ENCODE results near the gene MIEF1. TPM values are rescaled to one million over a fixed set of nuclear protein-coding genes. Genes with fewer than 3 reads are reported as not detected.

The MIEF1 gene
- 10.4 TPM for total RNA-seq

DNA sequence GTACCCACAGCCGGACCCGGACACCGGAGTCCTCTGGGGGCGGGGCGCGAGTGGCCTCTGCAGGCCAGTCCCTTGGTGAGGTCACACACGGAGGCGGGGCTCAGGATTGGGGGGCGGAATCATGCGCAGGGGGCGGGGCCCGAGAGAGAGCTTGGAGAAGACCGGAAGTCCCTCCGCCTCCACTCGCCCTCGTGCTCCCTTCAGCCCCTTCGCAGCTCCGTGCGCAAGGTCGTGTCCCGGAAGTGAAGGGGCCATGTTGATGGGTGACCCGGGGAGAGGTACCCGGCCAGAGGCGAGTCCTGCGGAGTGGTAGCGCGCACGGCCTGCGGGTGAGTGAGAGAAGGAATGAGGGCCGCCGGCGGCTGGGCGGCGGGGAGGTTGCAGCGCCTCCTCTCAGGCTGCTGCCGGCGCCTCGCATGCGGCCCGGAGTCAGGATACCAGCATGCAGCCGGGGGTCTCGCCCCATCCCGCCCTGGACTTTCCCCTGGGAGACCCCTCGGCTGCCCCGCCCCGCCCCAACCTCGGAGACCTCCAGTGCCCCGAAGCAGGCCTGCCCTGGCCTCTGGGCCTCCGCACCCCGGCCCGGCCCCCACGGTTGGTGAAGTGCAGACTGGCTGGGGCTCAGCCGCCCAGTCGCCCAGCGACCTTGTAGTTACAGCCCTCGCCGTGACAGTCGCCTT is at the start of gene MIEF1:
Gene MIEF1, plus strand, starts transcription at position 182 of the 680 bp plus-strand sequence. CDS start 9,005 bp downstream, outside the sequence.
- H3K27me3 ChIP-seq (ENCODE audit: control insufficient read depth in 3 of 3, insufficient read depth in 3 of 3, low read length in 3 of 3) = no peaks in the 10 kb centered on the region
- peaks cover 29 to 33% (median 32%) of the 10 kb centered on the region in 3 donors for H3K36me3 ChIP-seq (ENCODE audit: control insufficient read depth in 3 of 3, insufficient read depth in 3 of 3, low read length in 3 of 3)
- H3K9me3 ChIP-seq (ENCODE audit: control insufficient read depth in 3 of 3, low read length in 3 of 3) = no peaks in the 10 kb centered on the region
- peak within 1 kb of the TSS; percentile 90 to 91 (median 91) for H3K9ac ChIP-seq (ENCODE audit: low read depth in 1 of 3, low read length in 3 of 3)
- H3K4me3 ChIP-seq (ENCODE audit: low read length in 3 of 3) = peak within 1 kb of the TSS; percentile 91 to 94 (median 92)
- peaks cover 28 to 38% (median 37%) of the 10 kb centered on the region in 3 donors for H3K4me1 ChIP-seq (ENCODE audit: control insufficient read depth in 3 of 3, insufficient read depth in 3 of 3, low read length in 3 of 3)
- peak within 1 kb of the TSS; percentile 94 for H3K27ac ChIP-seq (ENCODE audit: low read depth, low read length)

DNA sequence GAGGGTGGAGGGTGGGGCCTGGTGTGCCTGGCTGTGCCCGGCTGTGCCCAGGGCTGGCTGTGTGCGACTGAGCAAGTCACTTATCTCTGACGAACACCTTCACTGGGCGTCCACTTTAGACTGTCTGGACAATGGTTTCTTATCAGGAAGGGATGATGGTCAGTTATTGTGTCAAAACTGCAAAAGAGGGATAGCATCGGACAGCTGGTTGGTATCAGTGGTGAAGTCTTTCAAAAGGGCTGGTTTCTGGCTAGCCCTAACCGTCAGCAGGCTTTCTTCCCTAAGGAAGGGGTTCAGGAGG is 49.4 kb upstream of the MIEF1 start:
- no peaks in the 10 kb centered on the region for H3K9me3 ChIP-seq (ENCODE audit: control insufficient read depth in 3 of 3, low read length in 3 of 3)
- H3K4me3 ChIP-seq (ENCODE audit: low read length in 3 of 3) = no peak overlapping the region
- no peaks in the 10 kb centered on the region for H3K36me3 ChIP-seq (ENCODE audit: control insufficient read depth in 3 of 3, insufficient read depth in 3 of 3, low read length in 3 of 3)
- no peak overlapping the region for H3K9ac ChIP-seq (ENCODE audit: low read depth in 1 of 3, low read length in 3 of 3)
- no peak overlapping the region for H3K27ac ChIP-seq (ENCODE audit: low read depth, low read length)
- peaks cover 8 to 18% (median 9%) of the 10 kb centered on the region in 3 donors for H3K27me3 ChIP-seq (ENCODE audit: control insufficient read depth in 3 of 3, insufficient read depth in 3 of 3, low read length in 3 of 3)
- peaks cover 0 to 7% (median 4%) of the 10 kb centered on the region in 3 donors for H3K4me1 ChIP-seq (ENCODE audit: control insufficient read depth in 3 of 3, insufficient read depth in 3 of 3, low read length in 3 of 3)

DNA sequence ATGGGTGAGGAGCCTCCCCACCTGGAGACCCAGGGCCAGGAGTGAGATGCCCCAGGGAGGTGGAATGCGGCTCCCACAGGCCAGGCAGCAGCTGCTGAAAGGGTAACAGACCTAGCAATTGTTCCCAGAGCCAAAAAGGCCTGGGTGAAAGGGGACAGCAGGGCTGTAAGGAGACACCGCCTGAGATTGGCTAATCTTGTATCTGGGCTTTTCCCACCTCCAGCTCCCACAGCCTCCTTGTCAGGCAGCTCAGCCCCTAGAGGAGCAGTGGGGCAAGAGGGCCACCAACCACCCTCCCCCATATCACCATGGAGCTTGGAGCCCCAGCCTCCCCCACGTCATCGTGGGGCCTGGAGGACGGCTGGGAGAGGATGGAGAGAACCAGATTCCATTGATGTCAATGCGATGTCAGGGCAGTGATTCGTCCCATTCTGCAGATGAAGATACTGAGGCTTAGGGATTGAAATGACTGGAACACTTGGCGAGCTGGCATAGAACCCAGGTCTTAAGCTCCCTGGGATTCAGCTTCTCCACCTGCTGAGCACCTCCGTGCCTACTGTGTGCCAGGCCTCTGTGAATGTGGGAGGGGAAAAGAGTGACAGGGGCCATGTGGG is 48.2 kb upstream of the MIEF1 start:
- Histone ChIP-seq H3K4me1 (ENCODE audit: control insufficient read depth in 3 of 3, insufficient read depth in 3 of 3, low read length in 3 of 3) (peaks cover 3 to 15% (median 8%) of the 10 kb centered on the region in 3 donors), H3K27ac (ENCODE audit: low read depth, low read length) (no peak overlapping the region), H3K36me3 (ENCODE audit: control insufficient read depth in 3 of 3, insufficient read depth in 3 of 3, low read length in 3 of 3) (no peaks in the 10 kb centered on the region), H3K4me3 (ENCODE audit: low read length in 3 of 3) (no peak overlapping the region), H3K9me3 (ENCODE audit: control insufficient read depth in 3 of 3, low read length in 3 of 3) (no peaks in the 10 kb centered on the region), H3K27me3 (ENCODE audit: control insufficient read depth in 3 of 3, insufficient read depth in 3 of 3, low read length in 3 of 3) (peaks cover 18 to 23% (median 18%) of the 10 kb centered on the region in 3 donors), H3K9ac (ENCODE audit: low read depth in 1 of 3, low read length in 3 of 3) (no peak overlapping the region)

DNA sequence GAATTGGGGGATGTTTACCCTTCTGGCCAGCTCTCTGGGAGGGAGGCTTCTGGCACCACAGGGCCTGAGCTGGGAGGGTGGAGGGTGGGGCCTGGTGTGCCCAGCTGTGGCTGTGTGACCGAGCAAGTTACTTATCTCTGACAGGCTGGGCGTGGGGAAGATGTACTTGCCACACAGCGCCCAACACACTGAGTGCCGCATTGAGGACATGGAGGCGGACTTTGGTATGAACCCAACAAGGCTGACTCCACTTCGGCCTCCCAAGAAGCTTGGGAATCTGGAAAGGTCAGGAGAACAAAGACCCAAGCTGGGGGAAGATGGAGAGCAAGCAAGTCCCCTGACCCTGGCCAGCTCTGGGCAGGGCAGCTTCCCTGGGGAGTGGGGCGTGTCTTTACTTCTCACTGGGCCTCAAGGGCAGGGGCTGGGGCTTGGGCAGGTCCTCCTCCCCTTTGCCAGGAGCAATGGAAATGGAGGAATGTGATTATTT is 47.7 kb upstream of the MIEF1 start:
- Histone ChIP-seq H3K9ac (ENCODE audit: low read depth in 1 of 3, low read length in 3 of 3) (no peak overlapping the region), H3K27ac (ENCODE audit: low read depth, low read length) (no peak overlapping the region)

DNA sequence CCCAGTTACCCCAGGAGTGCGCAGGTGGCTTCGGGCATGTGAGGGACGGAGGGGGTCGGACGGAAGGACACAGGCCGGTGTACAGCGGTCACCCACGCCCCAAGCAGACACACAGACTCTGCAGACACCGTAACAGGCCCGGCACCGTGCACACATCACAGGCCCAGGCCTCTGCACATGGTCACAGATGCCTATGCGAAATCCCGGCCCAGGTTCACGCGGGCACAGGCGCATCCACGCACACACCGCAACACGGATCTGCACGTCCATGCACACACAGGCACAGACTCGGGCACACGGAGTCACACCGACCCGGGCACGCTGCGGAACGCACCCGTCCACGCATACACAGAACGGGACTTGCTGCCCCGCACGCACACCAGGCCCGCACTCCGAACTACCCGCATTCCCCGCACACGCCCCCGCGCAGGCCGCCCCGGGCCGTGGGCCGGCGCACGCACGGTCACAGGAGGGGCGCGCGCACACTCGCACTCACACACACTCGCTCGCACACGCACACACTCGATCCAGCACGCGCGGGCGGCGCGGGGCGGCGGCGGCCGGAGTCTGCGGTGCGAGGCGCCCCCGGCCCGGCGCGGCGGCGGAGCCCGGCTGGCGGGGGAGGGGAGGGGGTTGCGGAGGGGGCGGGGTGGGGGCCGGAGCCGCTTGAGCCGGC is 45.4 kb upstream of the MIEF1 start, which contains the start of gene MGAT3:
Gene MGAT3, plus strand, starts transcription at position 491 of the 676 bp plus-strand sequence. CDS start 30,336 bp downstream, outside the sequence.
- peaks cover 18 to 27% (median 22%) of the 10 kb centered on the region in 3 donors for H3K27me3 ChIP-seq (ENCODE audit: control insufficient read depth in 3 of 3, insufficient read depth in 3 of 3, low read length in 3 of 3)
- H3K9ac ChIP-seq (ENCODE audit: low read depth in 1 of 3, low read length in 3 of 3) = peak within 1 kb of the TSS in 1 of 3 donors; percentile 50
- H3K4me1 ChIP-seq (ENCODE audit: control insufficient read depth in 3 of 3, insufficient read depth in 3 of 3, low read length in 3 of 3) = peaks cover 3 to 18% (median 13%) of the 10 kb centered on the region in 3 donors
- H3K4me3 ChIP-seq (ENCODE audit: low read length in 3 of 3) = peak within 1 kb of the TSS in 2 of 3 donors; percentile 51 to 58
- H3K36me3 ChIP-seq (ENCODE audit: control insufficient read depth in 3 of 3, insufficient read depth in 3 of 3, low read length in 3 of 3) = no peaks in the 10 kb centered on the region
- peak within 1 kb of the TSS; percentile 66 for H3K27ac ChIP-seq (ENCODE audit: low read depth, low read length)
- H3K9me3 ChIP-seq (ENCODE audit: control insufficient read depth in 3 of 3, low read length in 3 of 3) = no peaks in the 10 kb centered on the region

More for the DNA sequence above, 47.7 kb upstream of the MIEF1 start:
- no peaks in the 10 kb centered on the region for H3K36me3 ChIP-seq (ENCODE audit: control insufficient read depth in 3 of 3, insufficient read depth in 3 of 3, low read length in 3 of 3)
- H3K27me3 ChIP-seq (ENCODE audit: control insufficient read depth in 3 of 3, insufficient read depth in 3 of 3, low read length in 3 of 3) = peaks cover 18 to 24% (median 18%) of the 10 kb centered on the region in 3 donors
- no peaks in the 10 kb centered on the region for H3K9me3 ChIP-seq (ENCODE audit: control insufficient read depth in 3 of 3, low read length in 3 of 3)
- no peak overlapping the region for H3K4me3 ChIP-seq (ENCODE audit: low read length in 3 of 3)
- H3K4me1 ChIP-seq (ENCODE audit: control insufficient read depth in 3 of 3, insufficient read depth in 3 of 3, low read length in 3 of 3) = peaks cover 3 to 15% (median 8%) of the 10 kb centered on the region in 3 donors

DNA sequence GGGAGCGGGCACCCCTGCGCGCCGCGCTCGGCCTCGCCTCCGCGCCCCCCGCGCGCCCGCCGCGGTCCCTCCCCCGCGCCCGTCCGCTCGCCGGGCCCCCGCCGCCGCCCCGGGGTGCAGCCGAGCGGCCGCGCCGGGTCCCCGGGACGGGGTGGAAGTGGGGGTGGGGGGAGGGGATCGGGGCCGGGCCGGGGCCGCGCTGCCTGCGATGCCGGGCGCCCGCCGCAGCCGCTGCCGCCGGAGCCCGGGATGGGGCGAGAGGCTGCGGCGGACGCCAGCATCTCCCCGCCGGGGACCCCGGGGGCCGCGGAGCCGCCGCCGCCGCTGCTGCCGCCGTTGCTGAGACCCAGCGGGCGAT is 44.9 kb upstream of the MIEF1 start:
- peaks cover 3 to 18% (median 16%) of the 10 kb centered on the region in 3 donors for H3K4me1 ChIP-seq (ENCODE audit: control insufficient read depth in 3 of 3, insufficient read depth in 3 of 3, low read length in 3 of 3)
- H3K4me3 ChIP-seq (ENCODE audit: low read length in 3 of 3) = no peak overlapping the region
- H3K27me3 ChIP-seq (ENCODE audit: control insufficient read depth in 3 of 3, insufficient read depth in 3 of 3, low read length in 3 of 3) = peaks cover 18 to 27% (median 22%) of the 10 kb centered on the region in 3 donors
- H3K9me3 ChIP-seq (ENCODE audit: control insufficient read depth in 3 of 3, low read length in 3 of 3) = no peaks in the 10 kb centered on the region
- no peak overlapping the region for H3K27ac ChIP-seq (ENCODE audit: low read depth, low read length)
- no peaks in the 10 kb centered on the region for H3K36me3 ChIP-seq (ENCODE audit: control insufficient read depth in 3 of 3, insufficient read depth in 3 of 3, low read length in 3 of 3)
- no peak overlapping the region for H3K9ac ChIP-seq (ENCODE audit: low read depth in 1 of 3, low read length in 3 of 3)

DNA sequence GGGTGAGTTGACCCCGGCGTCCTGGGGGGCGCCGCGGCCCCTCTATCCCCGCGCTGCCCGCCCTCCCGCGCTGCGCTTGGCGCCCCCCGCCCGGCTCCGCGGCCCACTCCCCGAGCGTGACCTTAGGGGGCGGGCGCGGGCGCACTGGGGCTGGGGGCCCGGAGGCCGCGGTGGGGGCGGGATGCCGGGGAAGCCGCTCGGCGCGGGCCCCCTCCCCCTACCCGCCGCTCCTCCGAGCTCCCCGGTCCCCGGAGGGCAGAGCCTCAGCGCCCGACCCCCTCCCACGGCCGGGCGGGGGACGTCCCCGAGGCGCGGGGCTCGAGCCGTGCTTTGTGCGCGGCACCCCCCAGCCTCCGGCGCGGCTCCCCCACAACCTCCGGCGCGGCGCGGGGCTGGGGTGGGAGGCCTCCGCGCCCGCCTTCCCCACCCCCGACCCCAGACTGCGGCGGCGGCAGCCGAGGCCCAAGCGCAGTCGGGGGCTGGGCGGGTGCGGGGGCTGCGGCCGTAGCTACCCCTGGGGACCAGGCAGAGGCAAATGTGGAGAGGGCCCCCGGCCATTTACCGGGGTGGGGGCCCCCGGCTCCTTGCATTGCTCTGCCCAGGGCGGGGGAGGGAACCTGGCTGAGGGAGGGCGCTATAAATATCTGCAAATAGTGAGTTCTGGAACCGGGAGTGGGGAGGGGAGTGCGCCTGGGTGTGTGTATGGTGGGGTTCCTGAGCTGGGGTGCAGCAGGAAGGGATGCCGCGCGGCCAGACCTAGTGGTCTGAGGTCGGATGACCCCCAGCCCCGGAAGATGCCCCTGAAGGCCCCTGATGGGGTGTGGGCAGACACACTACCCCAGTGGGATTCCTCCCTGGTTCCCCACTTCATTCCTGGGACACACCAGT is 44.3 kb upstream of the MIEF1 start:
- H3K36me3 ChIP-seq (ENCODE audit: control insufficient read depth in 3 of 3, insufficient read depth in 3 of 3, low read length in 3 of 3) = no peaks in the 10 kb centered on the region
- peak overlapping the region in 2 of 3 donors; percentile 32 to 50 for H3K9ac ChIP-seq (ENCODE audit: low read depth in 1 of 3, low read length in 3 of 3)

DNA sequence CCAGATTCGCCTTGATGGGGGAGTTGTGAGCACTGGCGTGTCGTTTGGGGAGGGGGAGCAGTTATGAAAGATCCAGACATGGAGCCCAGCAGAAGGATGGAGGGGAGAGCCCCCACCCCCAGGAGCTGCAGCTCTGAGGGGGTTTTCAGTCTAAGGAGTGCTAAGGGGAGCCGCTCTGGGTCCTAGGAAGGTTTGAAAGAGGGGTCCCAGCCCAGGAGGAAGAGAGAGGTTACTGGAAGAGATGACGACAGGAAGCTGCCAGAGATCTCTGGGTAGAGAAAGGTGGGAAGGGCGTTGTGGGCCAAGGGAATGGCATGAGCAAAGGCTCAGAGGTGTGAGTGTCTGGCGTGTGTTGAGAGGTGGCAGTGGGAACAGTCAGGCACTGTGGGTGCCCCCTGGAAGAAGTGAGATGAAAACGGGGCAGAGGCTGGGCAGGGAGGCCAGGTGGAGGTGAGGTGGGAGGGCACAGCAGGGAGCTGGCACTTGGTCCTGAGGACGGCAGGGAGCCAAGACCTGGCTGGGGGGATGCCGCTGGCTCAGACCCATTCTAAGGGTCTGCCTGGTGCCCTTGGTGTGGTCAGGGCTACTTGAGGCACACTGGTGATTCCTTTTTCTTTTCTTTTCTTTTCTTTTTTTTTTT is 43.5 kb upstream of the MIEF1 start:
- H3K27ac ChIP-seq (ENCODE audit: low read depth, low read length) = peak overlapping the region; percentile 66
- peak overlapping the region in 2 of 3 donors; percentile 32 to 50 for H3K9ac ChIP-seq (ENCODE audit: low read depth in 1 of 3, low read length in 3 of 3)
- peaks cover 18 to 27% (median 22%) of the 10 kb centered on the region in 3 donors for H3K27me3 ChIP-seq (ENCODE audit: control insufficient read depth in 3 of 3, insufficient read depth in 3 of 3, low read length in 3 of 3)
- H3K9me3 ChIP-seq (ENCODE audit: control insufficient read depth in 3 of 3, low read length in 3 of 3) = no peaks in the 10 kb centered on the region
- no peaks in the 10 kb centered on the region for H3K36me3 ChIP-seq (ENCODE audit: control insufficient read depth in 3 of 3, insufficient read depth in 3 of 3, low read length in 3 of 3)
- peaks cover 8 to 25% (median 21%) of the 10 kb centered on the region in 3 donors for H3K4me1 ChIP-seq (ENCODE audit: control insufficient read depth in 3 of 3, insufficient read depth in 3 of 3, low read length in 3 of 3)
- H3K4me3 ChIP-seq (ENCODE audit: low read length in 3 of 3) = peak overlapping the region; percentile 36 to 54 (median 48)

More for the DNA sequence above, 44.3 kb upstream of the MIEF1 start:
- Histone ChIP-seq H3K4me3 (ENCODE audit: low read length in 3 of 3) (peak overlapping the region; percentile 36 to 54 (median 48)), H3K27me3 (ENCODE audit: control insufficient read depth in 3 of 3, insufficient read depth in 3 of 3, low read length in 3 of 3) (peaks cover 18 to 27% (median 22%) of the 10 kb centered on the region in 3 donors), H3K9me3 (ENCODE audit: control insufficient read depth in 3 of 3, low read length in 3 of 3) (no peaks in the 10 kb centered on the region), H3K4me1 (ENCODE audit: control insufficient read depth in 3 of 3, insufficient read depth in 3 of 3, low read length in 3 of 3) (peaks cover 3 to 19% (median 14%) of the 10 kb centered on the region in 3 donors), H3K27ac (ENCODE audit: low read depth, low read length) (peak overlapping the region; percentile 66)

DNA sequence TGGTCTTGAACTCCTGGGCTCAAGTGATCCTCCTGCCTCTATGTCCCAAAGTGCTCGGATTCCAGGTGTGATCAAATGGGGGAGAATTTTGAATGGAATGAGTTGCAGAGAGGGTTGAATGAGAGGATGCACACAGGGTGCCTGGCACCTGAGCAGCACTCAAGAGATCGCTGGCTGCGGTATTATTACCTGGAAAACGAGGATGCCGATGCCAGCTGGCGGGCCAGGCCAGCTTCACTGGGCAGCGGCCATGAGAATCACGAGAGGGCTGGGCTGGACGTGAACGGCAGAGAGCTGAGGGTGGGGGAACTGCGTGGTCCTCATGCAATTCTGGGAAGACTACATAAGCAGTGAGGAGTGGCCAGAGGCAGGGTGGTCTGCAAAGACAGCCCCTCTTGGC is 42.4 kb upstream of the MIEF1 start:
- no peaks in the 10 kb centered on the region for H3K36me3 ChIP-seq (ENCODE audit: control insufficient read depth in 3 of 3, insufficient read depth in 3 of 3, low read length in 3 of 3)
- no peak overlapping the region for H3K9ac ChIP-seq (ENCODE audit: low read depth in 1 of 3, low read length in 3 of 3)
- no peak overlapping the region for H3K27ac ChIP-seq (ENCODE audit: low read depth, low read length)
- H3K9me3 ChIP-seq (ENCODE audit: control insufficient read depth in 3 of 3, low read length in 3 of 3) = no peaks in the 10 kb centered on the region
- H3K4me3 ChIP-seq (ENCODE audit: low read length in 3 of 3) = no peak overlapping the region
- peaks cover 18 to 27% (median 22%) of the 10 kb centered on the region in 3 donors for H3K27me3 ChIP-seq (ENCODE audit: control insufficient read depth in 3 of 3, insufficient read depth in 3 of 3, low read length in 3 of 3)
- peaks cover 11 to 32% (median 26%) of the 10 kb centered on the region in 3 donors for H3K4me1 ChIP-seq (ENCODE audit: control insufficient read depth in 3 of 3, insufficient read depth in 3 of 3, low read length in 3 of 3)

Measured in skeletal muscle tissue (tissue), 4 donors.